Ishikawa (cell line): ENCODE measurements around the gene ZNF304.

Experiments
- CEBPB ChIP-seq: IDR thresholded peaks from 2 replicates; pipeline ENCODE4 v1.6.1; 2012
- CREB1 ChIP-seq: IDR thresholded peaks from 2 replicates; pipeline ENCODE4 v1.6.1; 2012; ENCODE audit warnings: low read depth
- EGR1 ChIP-seq: IDR thresholded peaks from 2 replicates; pipeline ENCODE4 v1.6.1; 2012
- EP300 ChIP-seq: IDR thresholded peaks from 2 replicates; pipeline ENCODE4 v1.6.1; 2012; ENCODE audit warnings: borderline replicate concordance
- FOXM1 ChIP-seq: IDR thresholded peaks from 2 replicates; pipeline ENCODE4 v1.6.1; 2012; ENCODE audit warnings: low read depth, borderline replicate concordance
- MAX ChIP-seq: IDR thresholded peaks from 2 replicates; pipeline ENCODE4 v1.6.1; 2012
- NFIC ChIP-seq: IDR thresholded peaks from 2 replicates; pipeline ENCODE4 v1.6.1; 2012
- RAD21 ChIP-seq: IDR thresholded peaks from 2 replicates; pipeline ENCODE4 v1.6.1; 2012; ENCODE audit warnings: low read depth
- TAF1 ChIP-seq: IDR thresholded peaks from 2 replicates; pipeline ENCODE4 v1.6.1; 2012; ENCODE audit warnings: low read depth, mild to moderate bottlenecking
- TCF12 ChIP-seq: IDR thresholded peaks from 2 replicates; pipeline ENCODE4 v1.6.1; 2012; ENCODE audit warnings: low read depth
- TEAD4 ChIP-seq: IDR thresholded peaks from 2 replicates; pipeline ENCODE4 v1.6.1; 2012
- USF1 ChIP-seq: IDR thresholded peaks from 2 replicates; pipeline ENCODE4 v1.6.1; 2012
- YY1 ChIP-seq: IDR thresholded peaks from 2 replicates; pipeline ENCODE4 v1.6.1; 2012; ENCODE audit warnings: low read depth
- ZBTB7A ChIP-seq: IDR thresholded peaks from 2 replicates; pipeline ENCODE4 v1.6.1; 2012; ENCODE audit warnings: low read depth
- TF ChIP-seq, protein P1 (sequence below): IDR thresholded peaks from 2 replicates; pipeline ENCODE4 v1.6.1; 2012; ENCODE audit warnings: low read depth, mild to moderate bottlenecking

The ZNF304 gene

DNA sequence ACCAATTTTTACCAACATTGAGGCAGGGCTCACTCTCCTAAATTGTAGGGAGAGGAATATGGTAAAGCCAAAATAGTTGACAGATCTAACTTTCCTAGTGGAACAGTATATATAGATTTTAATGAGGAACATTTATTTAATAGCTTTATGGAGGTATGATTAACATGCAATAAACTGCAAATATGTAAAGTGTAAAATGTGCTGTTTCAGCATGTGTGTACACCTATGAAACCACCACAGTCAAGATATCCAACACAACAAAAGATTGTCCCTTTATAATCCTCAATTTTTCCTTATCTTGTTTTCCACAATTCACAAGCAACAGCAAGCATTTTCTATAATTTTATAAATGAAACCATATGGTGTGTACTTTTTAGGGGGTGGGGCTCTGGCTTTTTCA, 8.2 kb downstream of the ZNF304 start:
- no peak for TF ChIP-seq RAD21
- TF ChIP-seq TEAD4: no peak
- no peak for TF ChIP-seq CEBPB
- TF ChIP-seq FOXM1: no peak
- no peak for TF ChIP-seq EP300
- no peak for TF ChIP-seq TAF1
- no peak for TF ChIP-seq NFIC
- TF ChIP-seq MAX: no peak
- TF ChIP-seq ZBTB7A: no peak
- no peak for TF ChIP-seq CREB1
- TF ChIP-seq, protein P1, sequence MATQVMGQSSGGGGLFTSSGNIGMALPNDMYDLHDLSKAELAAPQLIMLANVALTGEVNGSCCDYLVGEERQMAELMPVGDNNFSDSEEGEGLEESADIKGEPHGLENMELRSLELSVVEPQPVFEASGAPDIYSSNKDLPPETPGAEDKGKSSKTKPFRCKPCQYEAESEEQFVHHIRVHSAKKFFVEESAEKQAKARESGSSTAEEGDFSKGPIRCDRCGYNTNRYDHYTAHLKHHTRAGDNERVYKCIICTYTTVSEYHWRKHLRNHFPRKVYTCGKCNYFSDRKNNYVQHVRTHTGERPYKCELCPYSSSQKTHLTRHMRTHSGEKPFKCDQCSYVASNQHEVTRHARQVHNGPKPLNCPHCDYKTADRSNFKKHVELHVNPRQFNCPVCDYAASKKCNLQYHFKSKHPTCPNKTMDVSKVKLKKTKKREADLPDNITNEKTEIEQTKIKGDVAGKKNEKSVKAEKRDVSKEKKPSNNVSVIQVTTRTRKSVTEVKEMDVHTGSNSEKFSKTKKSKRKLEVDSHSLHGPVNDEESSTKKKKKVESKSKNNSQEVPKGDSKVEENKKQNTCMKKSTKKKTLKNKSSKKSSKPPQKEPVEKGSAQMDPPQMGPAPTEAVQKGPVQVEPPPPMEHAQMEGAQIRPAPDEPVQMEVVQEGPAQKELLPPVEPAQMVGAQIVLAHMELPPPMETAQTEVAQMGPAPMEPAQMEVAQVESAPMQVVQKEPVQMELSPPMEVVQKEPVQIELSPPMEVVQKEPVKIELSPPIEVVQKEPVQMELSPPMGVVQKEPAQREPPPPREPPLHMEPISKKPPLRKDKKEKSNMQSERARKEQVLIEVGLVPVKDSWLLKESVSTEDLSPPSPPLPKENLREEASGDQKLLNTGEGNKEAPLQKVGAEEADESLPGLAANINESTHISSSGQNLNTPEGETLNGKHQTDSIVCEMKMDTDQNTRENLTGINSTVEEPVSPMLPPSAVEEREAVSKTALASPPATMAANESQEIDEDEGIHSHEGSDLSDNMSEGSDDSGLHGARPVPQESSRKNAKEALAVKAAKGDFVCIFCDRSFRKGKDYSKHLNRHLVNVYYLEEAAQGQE: no peak
- TF ChIP-seq EGR1: no peak
- no peak for TF ChIP-seq USF1
- TF ChIP-seq TCF12: no peak

DNA sequence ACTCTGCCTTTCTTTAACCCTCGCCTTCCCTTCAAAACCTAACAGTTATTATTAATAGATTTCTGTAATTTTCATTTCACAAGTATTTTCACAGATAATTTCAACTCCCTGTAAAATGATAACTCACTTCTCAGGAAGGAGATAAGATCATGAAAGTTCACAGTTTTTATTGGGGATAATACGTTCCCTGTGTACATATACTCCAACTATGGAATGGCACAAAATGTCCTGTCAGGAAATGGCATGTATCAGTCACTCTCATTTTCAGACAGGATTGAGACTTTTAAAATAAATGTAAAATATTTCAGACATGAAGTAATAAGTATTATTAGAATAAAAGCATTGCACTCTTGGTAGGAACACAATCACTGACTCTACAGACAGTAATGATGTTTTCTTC, 11.3 kb downstream of the ZNF304 start:
- TF ChIP-seq EP300 (no peak), USF1 (no peak), MAX (no peak), TEAD4 (no peak), CEBPB (no peak), TCF12 (no peak), YY1 (no peak), CREB1 (no peak), EGR1 (no peak), FOXM1 (no peak), NFIC (no peak), ZBTB7A (no peak), RAD21 (no peak), TAF1 (no peak)
- TF ChIP-seq, protein P1: no peak

- TF ChIP-seq RAD21: no peak
- TF ChIP-seq FOXM1: peak; percentile 75
- peak; percentile 50; the same call in 1 of the 2 replicates for TF ChIP-seq TAF1
- TF ChIP-seq MAX: peak; percentile 78
- TF ChIP-seq CEBPB: peak; percentile 56; the same call in 1 of the 2 replicates
- TF ChIP-seq, protein P1: no peak
- TF ChIP-seq NFIC: no peak
- peak; percentile 53; the same call in 1 of the 2 replicates for TF ChIP-seq TCF12
- TF ChIP-seq CREB1: peak; percentile 98
- no peak for TF ChIP-seq ZBTB7A
- TF ChIP-seq EP300: no peak; the same call in 1 of the 2 replicates
- TF ChIP-seq TEAD4: no peak
- TF ChIP-seq YY1: peak; percentile 84
- TF ChIP-seq USF1: peak; percentile 74
- no peak for TF ChIP-seq EGR1
Measured at GRCh38 chr19:57362997-57363687, 12.1 kb downstream of the ZNF304 start, which contains the start of the genes TRAPPC2B and ZNF547. TSS of gene TRAPPC2B (plus strand) at chr19:57363551. CDS start at chr19:57364834, 1,283 bp downstream. TSS of gene ZNF547 (plus strand) at chr19:57363551. CDS start at chr19:57368556, 5,005 bp downstream.
